K562 (cell line): ENCODE results near the gene ID1. TPM values are rescaled to one million over a fixed set of nuclear protein-coding genes. Genes with fewer than 3 reads are reported as not detected.

Experiments used
- ARHGAP35 ChIP-seq: fragments of 450-650 bp; IDR thresholded peaks from 2 replicates; pipeline ENCODE4 v1.6.1; 2018; ENCODE audit not compliant: partially characterized antibody
- LEF1 ChIP-seq: fragments of 450-650 bp; IDR thresholded peaks from 2 replicates; pipeline ENCODE4 v1.6.1; 2016; ENCODE audit warnings: mild to moderate bottlenecking
- MEF2D ChIP-seq: conservative IDR thresholded peaks from 2 replicates; pipeline ENCODE4 v1.6.1; 2016; ENCODE audit warnings: low read depth, missing genetic modification characterization, missing compliant biosample characterization
- NCOA2 ChIP-seq, 2 experiments: fragments of 450-650 bp; IDR thresholded peaks; 2 replicates each; pipeline ENCODE4 v1.6.1; 2018; ENCODE audit warnings: mild to moderate bottlenecking in 2 of 2, moderate library complexity in 1 of 2; ENCODE audit not compliant: partially characterized antibody in 2 of 2
- SMAD2 ChIP-seq: fragments of 150-350 bp; IDR thresholded peaks from 2 replicates; pipeline ENCODE4 v1.6.1; 2014; ENCODE audit warnings: low read depth, mild to moderate bottlenecking, low read length
- ZNF316 ChIP-seq: fragments of 450-650 bp; IDR thresholded peaks from 2 replicates; pipeline ENCODE4 v1.6.1; 2016
- polyA plus RNA-seq, 8 experiments: library from polyadenylated mRNA; depleted of rRNA in 4 of 8; stranded (reverse) in 5 of 8; unstranded in 3 of 8; fragments of >200 nt; fragmentation: Nextera tagmentation in 2 of 8; fragmentation: Illumina TruSeq in 1 of 8; extraction: Ambion mirVana in 2 of 8; extraction: Trizol in 1 of 8; gene quantifications; 2 replicates each; pipeline versions ENCODE4 v1.2.1 to v1.2.3, GENCODE V29; 2011 to 2014; ENCODE audit warnings: inconsistent platforms in 1 of 8, missing spikeins in 1 of 8
- total RNA-seq, 7 experiments: library from RNA; depleted of rRNA in 6 of 7; stranded (reverse); fragments of >200 nt in 6 of 7; fragmentation: Illumina TruSeq in 2 of 7; extraction: Trizol in 2 of 7; gene quantifications; 2 replicates each; pipeline versions ENCODE4 v1.2.1 to v1.2.3, GENCODE V29; 2011 to 2021; ENCODE audit warnings: low replicate concordance in 1 of 7
- TF ChIP-seq, protein P1 (sequence below): fragments of 450-650 bp; IDR thresholded peaks from 2 replicates; pipeline ENCODE4 v1.6.1; 2018; ENCODE audit warnings: mild to moderate bottlenecking, low read depth; ENCODE audit not compliant: partially characterized antibody
- TF ChIP-seq, protein P2 (sequence below): fragments of 450-650 bp; IDR thresholded peaks from 2 replicates; pipeline ENCODE4 v1.6.1; 2016
- TF ChIP-seq, protein P3 (sequence below): fragments of 450-650 bp; IDR thresholded peaks from 2 replicates; pipeline ENCODE4 v1.6.1; 2018; ENCODE audit not compliant: partially characterized antibody
- TF ChIP-seq, protein P4 (sequence below): fragments of 450-650 bp; IDR thresholded peaks from 2 replicates; pipeline ENCODE4 v1.6.1; 2014; ENCODE audit warnings: low read depth, mild to moderate bottlenecking, moderate library complexity, borderline replicate concordance

The ID1 gene
- total and polyA plus RNA-seq, 9 of the 15 experiments (the other 6 are each of a cell fraction or from before 2014, with no cell fraction given), result 1.4 to 358 (median 65.0) TPM

DNA sequence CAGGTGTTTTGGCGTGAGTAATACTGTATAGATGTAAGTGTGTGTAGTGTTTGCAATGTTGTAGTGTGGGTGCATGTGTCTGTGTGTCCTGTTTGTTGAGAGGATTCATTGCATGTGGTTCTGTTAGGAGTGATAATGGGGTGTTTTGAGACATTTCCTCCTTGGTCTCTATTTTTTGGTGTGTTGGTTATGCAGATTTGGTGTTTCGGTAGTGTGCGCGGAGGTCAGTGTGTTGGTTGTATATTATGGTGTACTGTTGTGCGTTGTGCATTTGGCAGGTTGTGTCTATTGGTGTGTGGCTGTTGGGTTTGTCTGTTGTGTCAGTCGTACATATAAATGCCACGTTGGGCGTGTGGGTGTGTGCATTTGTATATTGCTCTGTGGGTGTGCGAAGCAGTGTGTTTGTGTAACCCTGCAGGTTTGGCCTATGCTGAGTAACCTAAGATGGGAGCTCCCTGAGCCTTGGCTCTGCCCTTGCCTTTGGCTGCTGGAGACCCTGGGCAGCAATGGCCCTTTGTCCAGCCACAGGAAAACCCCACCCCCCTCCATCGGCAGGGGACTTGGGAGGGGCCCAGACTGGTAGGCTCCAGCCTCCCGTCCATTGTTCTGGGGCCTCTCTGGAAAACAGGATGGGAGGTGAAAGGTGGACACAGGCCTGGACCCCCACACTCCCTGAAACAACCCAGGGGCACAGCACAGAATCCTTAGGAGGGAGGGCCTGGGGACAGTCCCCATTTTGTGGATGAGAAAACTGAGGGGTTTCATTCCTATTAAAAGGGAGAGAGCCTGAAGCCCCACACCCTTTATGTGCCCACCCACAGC, 10.3 kb upstream of the ID1 start (continued):
- TF ChIP-seq, protein P1, sequence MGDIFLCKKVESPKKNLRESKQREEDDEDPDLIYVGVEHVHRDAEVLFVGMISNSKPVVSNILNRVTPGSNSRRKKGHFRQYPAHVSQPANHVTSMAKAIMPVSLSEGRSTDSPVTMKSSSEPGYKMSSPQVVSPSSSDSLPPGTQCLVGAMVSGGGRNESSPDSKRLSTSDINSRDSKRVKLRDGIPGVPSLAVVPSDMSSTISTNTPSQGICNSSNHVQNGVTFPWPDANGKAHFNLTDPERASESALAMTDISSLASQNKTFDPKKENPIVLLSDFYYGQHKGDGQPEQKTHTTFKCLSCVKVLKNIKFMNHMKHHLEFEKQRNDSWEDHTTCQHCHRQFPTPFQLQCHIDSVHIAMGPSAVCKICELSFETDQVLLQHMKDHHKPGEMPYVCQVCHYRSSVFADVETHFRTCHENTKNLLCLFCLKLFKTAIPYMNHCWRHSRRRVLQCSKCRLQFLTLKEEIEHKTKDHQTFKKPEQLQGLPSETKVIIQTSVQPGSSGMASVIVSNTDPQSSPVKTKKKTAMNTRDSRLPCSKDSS, result no peak
- TF ChIP-seq, protein P2, sequence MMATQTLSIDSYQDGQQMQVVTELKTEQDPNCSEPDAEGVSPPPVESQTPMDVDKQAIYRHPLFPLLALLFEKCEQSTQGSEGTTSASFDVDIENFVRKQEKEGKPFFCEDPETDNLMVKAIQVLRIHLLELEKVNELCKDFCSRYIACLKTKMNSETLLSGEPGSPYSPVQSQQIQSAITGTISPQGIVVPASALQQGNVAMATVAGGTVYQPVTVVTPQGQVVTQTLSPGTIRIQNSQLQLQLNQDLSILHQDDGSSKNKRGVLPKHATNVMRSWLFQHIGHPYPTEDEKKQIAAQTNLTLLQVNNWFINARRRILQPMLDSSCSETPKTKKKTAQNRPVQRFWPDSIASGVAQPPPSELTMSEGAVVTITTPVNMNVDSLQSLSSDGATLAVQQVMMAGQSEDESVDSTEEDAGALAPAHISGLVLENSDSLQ, result no peak
- TF ChIP-seq, protein P3, sequence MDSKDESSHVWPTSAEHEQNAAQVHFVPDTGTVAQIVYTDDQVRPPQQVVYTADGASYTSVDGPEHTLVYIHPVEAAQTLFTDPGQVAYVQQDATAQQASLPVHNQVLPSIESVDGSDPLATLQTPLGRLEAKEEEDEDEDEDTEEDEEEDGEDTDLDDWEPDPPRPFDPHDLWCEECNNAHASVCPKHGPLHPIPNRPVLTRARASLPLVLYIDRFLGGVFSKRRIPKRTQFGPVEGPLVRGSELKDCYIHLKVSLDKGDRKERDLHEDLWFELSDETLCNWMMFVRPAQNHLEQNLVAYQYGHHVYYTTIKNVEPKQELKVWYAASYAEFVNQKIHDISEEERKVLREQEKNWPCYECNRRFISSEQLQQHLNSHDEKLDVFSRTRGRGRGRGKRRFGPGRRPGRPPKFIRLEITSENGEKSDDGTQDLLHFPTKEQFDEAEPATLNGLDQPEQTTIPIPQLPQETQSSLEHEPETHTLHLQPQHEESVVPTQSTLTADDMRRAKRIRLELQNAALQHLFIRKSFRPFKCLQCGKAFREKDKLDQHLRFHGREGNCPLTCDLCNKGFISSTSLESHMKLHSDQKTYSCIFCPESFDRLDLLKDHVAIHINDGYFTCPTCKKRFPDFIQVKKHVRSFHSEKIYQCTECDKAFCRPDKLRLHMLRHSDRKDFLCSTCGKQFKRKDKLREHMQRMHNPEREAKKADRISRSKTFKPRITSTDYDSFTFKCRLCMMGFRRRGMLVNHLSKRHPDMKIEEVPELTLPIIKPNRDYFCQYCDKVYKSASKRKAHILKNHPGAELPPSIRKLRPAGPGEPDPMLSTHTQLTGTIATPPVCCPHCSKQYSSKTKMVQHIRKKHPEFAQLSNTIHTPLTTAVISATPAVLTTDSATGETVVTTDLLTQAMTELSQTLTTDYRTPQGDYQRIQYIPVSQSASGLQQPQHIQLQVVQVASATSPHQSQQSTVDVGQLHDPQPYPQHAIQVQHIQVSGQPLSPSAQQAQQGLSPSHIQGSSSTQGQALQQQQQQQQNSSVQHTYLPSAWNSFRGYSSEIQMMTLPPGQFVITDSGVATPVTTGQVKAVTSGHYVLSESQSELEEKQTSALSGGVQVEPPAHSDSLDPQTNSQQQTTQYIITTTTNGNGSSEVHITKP, result peak; percentile 41
- no peak for TF ChIP-seq MEF2D
- TF ChIP-seq NCOA2 (IDR thresholded peaks at IDR 0.05; ENCODE audit: partially characterized antibody in 2 of 2), result no peak
- TF ChIP-seq SMAD2, result no peak
- TF ChIP-seq LEF1, result no peak
- 0 out of 2 replicates have a peak, but pooled peaks have one; percentile 2 for TF ChIP-seq ZNF316
- TF ChIP-seq ARHGAP35, result peak; percentile 14
- TF ChIP-seq, protein P4, sequence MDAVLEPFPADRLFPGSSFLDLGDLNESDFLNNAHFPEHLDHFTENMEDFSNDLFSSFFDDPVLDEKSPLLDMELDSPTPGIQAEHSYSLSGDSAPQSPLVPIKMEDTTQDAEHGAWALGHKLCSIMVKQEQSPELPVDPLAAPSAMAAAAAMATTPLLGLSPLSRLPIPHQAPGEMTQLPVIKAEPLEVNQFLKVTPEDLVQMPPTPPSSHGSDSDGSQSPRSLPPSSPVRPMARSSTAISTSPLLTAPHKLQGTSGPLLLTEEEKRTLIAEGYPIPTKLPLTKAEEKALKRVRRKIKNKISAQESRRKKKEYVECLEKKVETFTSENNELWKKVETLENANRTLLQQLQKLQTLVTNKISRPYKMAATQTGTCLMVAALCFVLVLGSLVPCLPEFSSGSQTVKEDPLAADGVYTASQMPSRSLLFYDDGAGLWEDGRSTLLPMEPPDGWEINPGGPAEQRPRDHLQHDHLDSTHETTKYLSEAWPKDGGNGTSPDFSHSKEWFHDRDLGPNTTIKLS, result no peak
